ENCODE results near the gene LRP1. TPM values are rescaled to one million over a fixed set of nuclear protein-coding genes. Genes with fewer than 3 reads are reported as not detected.
A peak's percentile ranks its signal among the peaks of the same experiment; 100 is the strongest.

LRP1 gene
- total RNA-seq, 1 donor from 2014 or later = 369 TPM

DNA sequence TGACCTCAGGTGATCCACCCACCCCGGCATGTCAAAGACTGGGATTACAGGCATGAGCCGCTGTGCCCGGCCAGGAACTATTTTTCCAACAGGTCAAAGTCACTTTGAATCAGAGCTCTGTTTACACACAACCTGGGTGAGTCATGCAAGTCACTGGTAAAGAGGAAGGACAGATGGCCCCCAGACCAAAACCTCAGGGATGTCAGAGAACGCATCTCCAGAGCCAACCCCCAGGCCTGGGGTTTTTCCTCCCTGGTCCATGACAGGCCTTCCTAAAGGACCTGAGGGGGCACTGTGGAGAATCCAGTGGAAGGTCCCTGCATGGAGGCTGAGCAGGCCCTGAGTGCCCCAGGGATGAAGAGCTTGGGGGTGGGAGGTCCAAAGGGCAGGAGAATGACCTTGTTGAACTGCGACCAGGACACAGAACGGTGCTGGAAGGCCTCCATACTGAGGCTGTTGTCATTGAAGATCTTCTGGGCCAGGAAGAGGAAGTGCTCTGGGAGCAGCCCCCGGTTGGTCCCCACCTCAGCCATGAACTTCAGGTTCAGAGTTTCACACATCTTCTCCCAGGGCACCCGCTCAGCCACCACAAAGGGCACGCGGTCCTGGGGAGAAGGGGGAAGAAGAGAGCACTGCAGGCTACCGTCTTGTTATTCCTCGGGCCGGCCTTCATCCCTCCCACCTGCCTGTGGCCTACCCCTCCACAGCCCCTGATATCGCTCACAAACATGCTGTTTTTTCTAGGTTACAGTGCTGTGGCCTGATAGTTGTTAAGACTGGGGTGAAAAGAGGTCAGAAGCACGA, 26.2 kb upstream of the LRP1 start:
- H3K27ac ChIP-seq (ENCODE audit: low read depth, low read length) = no peak overlapping the region
- H3K36me3 ChIP-seq (ENCODE audit: insufficient read depth, low read length) = no peaks in the 10 kb centered on the region
- no peaks in the 10 kb centered on the region for H3K9me3 ChIP-seq (ENCODE audit: insufficient read depth, low read depth, low read length)
- H3K79me2 ChIP-seq (ENCODE audit: insufficient read depth, low read length) = no peaks in the 10 kb centered on the region
- peaks cover 2% of the 10 kb centered on the region for H3K27me3 Mint-ChIP-seq (ENCODE audit: low read depth, unreplicated experiment)
- no peaks in the 10 kb centered on the region for H3K27me3 ChIP-seq (ENCODE audit: insufficient read depth, low read length)
- peaks cover 3% of the 10 kb centered on the region for H3K4me1 ChIP-seq (ENCODE audit: insufficient read depth, low read length)
- peaks cover 13% of the 10 kb centered on the region for H3K36me3 Mint-ChIP-seq (ENCODE audit: low read depth, unreplicated experiment)
- DNase-seq (ENCODE audit: low read depth) (no peak), FAIRE-seq (no peak)
- no peaks in the 10 kb centered on the region for H3K9me3 Mint-ChIP-seq (ENCODE audit: unreplicated experiment)
- H3K4me3 ChIP-seq (ENCODE audit: insufficient read depth, low read depth, low read length) = no peak overlapping the region
- H3K4me2 ChIP-seq (ENCODE audit: low read length) = no peak overlapping the region
- no peaks in the 10 kb centered on the region for H4K20me1 ChIP-seq (ENCODE audit: insufficient read depth, low read length)
- no peak for TF ChIP-seq EZH2 (IDR thresholded peaks at IDR 0.05; ENCODE audit: insufficient read depth, low read length)
- TF ChIP-seq CTCF (IDR thresholded peaks at IDR 0.05; ENCODE audit: insufficient read depth, low read depth, low read length) = no peak
- H3K4me3 Mint-ChIP-seq (ENCODE audit: unreplicated experiment) = no peak overlapping the region
- peak overlapping the region; percentile 12 for H3K27ac Mint-ChIP-seq (ENCODE audit: unreplicated experiment)
- no peak overlapping the region for H3K9ac ChIP-seq (ENCODE audit: low read length)
- peaks cover 7% of the 10 kb centered on the region for H3K4me1 Mint-ChIP-seq (ENCODE audit: low read depth, unreplicated experiment)
- no peak overlapping the region for H2AFZ ChIP-seq (ENCODE audit: low read depth, low read length)

DNA sequence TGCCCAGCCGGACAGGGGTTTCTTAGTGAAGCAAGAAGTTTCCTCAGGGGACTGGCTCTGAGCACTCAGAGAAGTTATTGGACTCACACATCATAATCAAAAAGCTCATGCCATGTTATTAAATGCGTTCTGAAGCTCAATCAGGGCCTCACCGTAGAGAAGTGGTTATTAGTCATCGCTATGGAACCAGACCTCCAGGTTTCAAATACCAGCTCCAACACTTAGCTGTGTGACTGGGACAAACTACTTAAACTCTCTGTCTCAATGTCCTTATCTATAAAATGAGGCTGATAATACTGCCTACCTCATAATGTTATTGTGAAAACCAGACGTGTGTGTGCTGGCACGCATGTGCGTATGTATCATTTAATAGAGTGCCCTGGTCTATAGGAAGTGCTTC, 24.4 kb upstream of the LRP1 start:
- H3K4me2 ChIP-seq (ENCODE audit: low read length) = no peak overlapping the region
- DNase-seq (ENCODE audit: low read depth) = peak; percentile 43
- no peak overlapping the region for H3K4me3 Mint-ChIP-seq (ENCODE audit: unreplicated experiment)
- H3K36me3 Mint-ChIP-seq (ENCODE audit: low read depth, unreplicated experiment) = peaks cover 11% of the 10 kb centered on the region
- H3K27ac Mint-ChIP-seq (ENCODE audit: unreplicated experiment) = no peak overlapping the region
- H3K27me3 ChIP-seq (ENCODE audit: insufficient read depth, low read length) = no peaks in the 10 kb centered on the region
- no peak overlapping the region for H3K4me3 ChIP-seq (ENCODE audit: insufficient read depth, low read depth, low read length)
- no peak overlapping the region for H2AFZ ChIP-seq (ENCODE audit: low read depth, low read length)
- peaks cover 3% of the 10 kb centered on the region for H3K4me1 ChIP-seq (ENCODE audit: insufficient read depth, low read length)
- no peaks in the 10 kb centered on the region for H3K79me2 ChIP-seq (ENCODE audit: insufficient read depth, low read length)
- H3K27me3 Mint-ChIP-seq (ENCODE audit: low read depth, unreplicated experiment) = peaks cover 2% of the 10 kb centered on the region
- FAIRE-seq = peak; percentile 9
- H3K4me1 Mint-ChIP-seq (ENCODE audit: low read depth, unreplicated experiment) = peaks cover 7% of the 10 kb centered on the region
- H3K9ac ChIP-seq (ENCODE audit: low read length) = no peak overlapping the region
- H3K9me3 ChIP-seq (ENCODE audit: insufficient read depth, low read depth, low read length) = no peaks in the 10 kb centered on the region
- no peak overlapping the region for H3K27ac ChIP-seq (ENCODE audit: low read depth, low read length)
- no peaks in the 10 kb centered on the region for H3K36me3 ChIP-seq (ENCODE audit: insufficient read depth, low read length)
- H3K9me3 Mint-ChIP-seq (ENCODE audit: unreplicated experiment) = no peaks in the 10 kb centered on the region
- H4K20me1 ChIP-seq (ENCODE audit: insufficient read depth, low read length) = peaks cover 5% of the 10 kb centered on the region
- no peak for TF ChIP-seq CTCF (IDR thresholded peaks at IDR 0.05; ENCODE audit: insufficient read depth, low read depth, low read length)
- no peak for TF ChIP-seq EZH2 (IDR thresholded peaks at IDR 0.05; ENCODE audit: insufficient read depth, low read length)

GRCh38 chr12:57104292-57104910, 23.9 kb upstream of the LRP1 start:
- no peaks in the 10 kb centered on the region for H3K9me3 ChIP-seq (ENCODE audit: insufficient read depth, low read depth, low read length)
- no peak for FAIRE-seq
- no peaks in the 10 kb centered on the region for H3K27me3 ChIP-seq (ENCODE audit: insufficient read depth, low read length)
- H3K4me1 ChIP-seq (ENCODE audit: insufficient read depth, low read length) = peaks cover 3% of the 10 kb centered on the region
- H3K79me2 ChIP-seq (ENCODE audit: insufficient read depth, low read length) = no peaks in the 10 kb centered on the region
- Mint-ChIP-seq H3K4me1 (ENCODE audit: low read depth, unreplicated experiment) (peaks cover 7% of the 10 kb centered on the region), H3K27ac (ENCODE audit: unreplicated experiment) (no peak overlapping the region), H3K9me3 (ENCODE audit: unreplicated experiment) (no peaks in the 10 kb centered on the region), H3K4me3 (ENCODE audit: unreplicated experiment) (no peak overlapping the region), H3K36me3 (ENCODE audit: low read depth, unreplicated experiment) (peaks cover 10% of the 10 kb centered on the region), H3K27me3 (ENCODE audit: low read depth, unreplicated experiment) (peaks cover 2% of the 10 kb centered on the region)
- H3K27ac ChIP-seq (ENCODE audit: low read depth, low read length) = no peak overlapping the region
- TF ChIP-seq EZH2 (IDR thresholded peaks at IDR 0.05; ENCODE audit: insufficient read depth, low read length) (no peak), CTCF (IDR thresholded peaks at IDR 0.05; ENCODE audit: insufficient read depth, low read depth, low read length) (no peak)
- H3K4me3 ChIP-seq (ENCODE audit: insufficient read depth, low read depth, low read length) = no peak overlapping the region
- H3K36me3 ChIP-seq (ENCODE audit: insufficient read depth, low read length) = no peaks in the 10 kb centered on the region
- no peak overlapping the region for H3K4me2 ChIP-seq (ENCODE audit: low read length)
- H3K9ac ChIP-seq (ENCODE audit: low read length) = no peak overlapping the region
- peaks cover 5% of the 10 kb centered on the region for H4K20me1 ChIP-seq (ENCODE audit: insufficient read depth, low read length)
- no peak overlapping the region for H2AFZ ChIP-seq (ENCODE audit: low read depth, low read length)
- DNase-seq (ENCODE audit: low read depth) = no peak

Data from astrocyte (in vitro differentiated cells and primary cell).